Measurements from ENCODE around the gene PSENEN. TPM values are rescaled to one million over a fixed set of nuclear protein-coding genes. Genes with fewer than 3 reads are reported as not detected.
A peak's percentile ranks its signal among the peaks of the same experiment; 100 is the strongest.
"Not testable (repeated sequence)": the region's sequence is repeated elsewhere in the genome, so short reads cannot be mapped to it uniquely, and the experiment has no call there.

Gene PSENEN
- total RNA-seq, 4 donors from 2014 or later: 8.3 to 48.2 (median 40.6) TPM

DNA sequence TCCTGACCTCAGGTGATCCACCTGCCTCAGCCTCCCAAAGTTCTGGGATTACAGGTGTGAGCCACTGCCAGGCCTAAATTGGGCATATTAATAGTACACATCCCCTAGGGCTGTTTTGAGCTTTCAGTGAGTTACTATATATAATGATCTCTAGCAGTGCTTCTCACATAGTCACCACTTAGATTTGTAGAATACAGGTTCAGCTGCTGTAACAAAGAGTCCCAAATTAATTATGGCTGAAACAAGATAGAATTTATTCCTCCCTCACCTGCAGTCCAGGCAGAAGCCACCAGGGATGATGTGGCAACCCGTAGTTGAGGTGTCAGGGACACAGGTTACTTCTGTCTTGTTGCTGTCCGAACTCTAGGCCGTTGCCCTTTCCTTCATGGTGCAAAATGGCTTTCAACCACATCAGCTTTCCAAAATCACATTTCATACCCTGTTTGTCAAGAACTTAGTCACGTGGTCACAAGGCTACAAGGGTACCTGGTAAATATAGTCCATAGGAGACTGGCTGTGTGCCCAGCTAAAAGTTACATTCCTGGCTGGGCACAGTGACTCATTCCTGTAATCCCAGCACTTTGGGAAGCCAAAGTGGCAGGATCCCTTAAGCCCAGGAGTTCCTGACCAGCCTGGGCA, 15.4 kb downstream of the PSENEN start:
- DNase-seq: no peak
- Histone ChIP-seq H3K4me3 (no peak overlapping the region), H3K36me3 (peaks cover 0 to 40% (median 0%) of the 10 kb centered on the region in 3 donors), H3K9me3 (no peaks in the 10 kb centered on the region), H3K27ac (no peak overlapping the region), H3K4me1 (peaks cover 4 to 29% (median 11%) of the 10 kb centered on the region in 4 donors), H3K27me3 (no peaks in the 10 kb centered on the region)
- TF ChIP-seq, protein P1, sequence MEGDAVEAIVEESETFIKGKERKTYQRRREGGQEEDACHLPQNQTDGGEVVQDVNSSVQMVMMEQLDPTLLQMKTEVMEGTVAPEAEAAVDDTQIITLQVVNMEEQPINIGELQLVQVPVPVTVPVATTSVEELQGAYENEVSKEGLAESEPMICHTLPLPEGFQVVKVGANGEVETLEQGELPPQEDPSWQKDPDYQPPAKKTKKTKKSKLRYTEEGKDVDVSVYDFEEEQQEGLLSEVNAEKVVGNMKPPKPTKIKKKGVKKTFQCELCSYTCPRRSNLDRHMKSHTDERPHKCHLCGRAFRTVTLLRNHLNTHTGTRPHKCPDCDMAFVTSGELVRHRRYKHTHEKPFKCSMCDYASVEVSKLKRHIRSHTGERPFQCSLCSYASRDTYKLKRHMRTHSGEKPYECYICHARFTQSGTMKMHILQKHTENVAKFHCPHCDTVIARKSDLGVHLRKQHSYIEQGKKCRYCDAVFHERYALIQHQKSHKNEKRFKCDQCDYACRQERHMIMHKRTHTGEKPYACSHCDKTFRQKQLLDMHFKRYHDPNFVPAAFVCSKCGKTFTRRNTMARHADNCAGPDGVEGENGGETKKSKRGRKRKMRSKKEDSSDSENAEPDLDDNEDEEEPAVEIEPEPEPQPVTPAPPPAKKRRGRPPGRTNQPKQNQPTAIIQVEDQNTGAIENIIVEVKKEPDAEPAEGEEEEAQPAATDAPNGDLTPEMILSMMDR (IDR thresholded peaks at IDR 0.05): no peak

DNA sequence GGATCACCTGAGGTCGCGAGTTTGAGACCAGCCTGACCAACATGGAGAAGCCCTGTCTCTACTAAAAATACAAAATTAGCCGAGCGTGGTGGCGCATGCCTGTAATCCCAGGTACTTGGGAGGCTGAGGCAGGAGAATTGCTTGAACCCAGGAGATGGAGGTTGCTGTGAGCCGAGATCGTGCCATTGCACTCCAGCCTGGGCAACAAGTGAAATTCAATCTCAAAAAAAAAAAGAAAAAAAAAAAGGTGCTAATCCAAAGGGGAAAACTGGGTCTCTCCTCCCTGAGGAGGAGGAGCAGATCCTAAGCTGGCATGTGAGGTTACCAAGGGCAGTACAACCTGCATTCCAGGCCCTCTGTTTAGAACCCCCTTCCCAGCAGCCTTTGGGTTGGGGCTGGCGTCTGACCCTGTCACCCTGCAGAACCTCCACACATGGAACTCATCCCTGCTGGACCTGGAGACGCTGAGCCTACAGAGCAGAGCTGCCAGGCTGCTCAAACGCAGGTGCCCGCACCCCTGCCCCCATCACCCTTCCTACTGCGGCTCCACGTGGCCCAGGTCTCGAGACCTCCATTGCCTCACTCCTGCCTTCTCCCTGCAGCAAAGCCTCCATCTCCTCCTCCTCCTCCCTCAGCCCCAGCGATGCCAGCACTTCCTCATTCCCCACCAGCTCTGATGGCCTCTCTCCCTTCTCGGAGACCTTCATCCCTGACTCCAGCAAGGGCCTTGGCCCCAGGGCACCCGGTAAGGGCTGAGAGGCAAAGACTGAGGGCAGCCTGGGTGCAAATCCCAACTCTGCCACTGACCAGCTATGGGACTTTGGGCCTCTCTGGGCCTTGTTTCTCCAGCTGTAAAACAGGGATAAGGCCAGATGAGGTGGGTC, 19.2 kb downstream of the PSENEN start:
- Histone ChIP-seq H3K27me3 (no peaks in the 10 kb centered on the region), H3K4me3 (no peak overlapping the region), H3K9me3 (no peaks in the 10 kb centered on the region), H3K36me3 (peaks cover 0 to 40% (median 0%) of the 10 kb centered on the region in 3 donors), H3K27ac (no peak overlapping the region), H3K4me1 (no peaks in the 10 kb centered on the region)
- peak in 1 of 3 donors; percentile 45 for DNase-seq
- TF ChIP-seq, protein P1 (IDR thresholded peaks at IDR 0.05): no peak
- no peak for TF ChIP-seq POLR2A (IDR thresholded peaks at IDR 0.05)

DNA sequence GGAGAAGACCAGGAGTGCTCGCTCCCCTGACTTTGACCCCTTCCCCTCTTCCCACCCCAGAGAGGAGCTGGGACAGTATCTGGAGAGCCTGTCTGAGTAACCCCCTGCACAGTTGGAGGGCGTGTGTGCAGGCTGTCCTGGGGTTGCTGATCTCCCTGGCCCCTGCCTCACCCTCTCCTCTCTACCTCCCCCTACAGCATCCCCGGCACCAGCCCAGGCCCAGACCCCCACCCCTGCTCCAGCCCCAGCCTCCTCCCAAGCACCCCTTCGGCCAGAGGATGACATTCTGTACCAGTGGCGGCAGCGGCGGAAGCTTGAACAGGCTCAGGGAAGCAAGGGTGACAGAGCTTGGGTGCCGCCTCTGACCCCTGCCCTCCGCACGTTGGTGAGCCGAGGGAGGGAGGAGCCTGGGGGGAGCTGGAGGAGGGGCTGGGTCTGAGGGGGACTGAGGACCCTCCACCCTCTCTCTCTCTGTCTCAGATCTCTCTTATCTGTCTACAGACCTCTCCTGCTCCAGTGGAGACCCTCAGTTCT, 21.2 kb downstream of the PSENEN start:
- Histone ChIP-seq H3K27ac (no peak overlapping the region), H3K4me3 (no peak overlapping the region), H3K27me3 (no peaks in the 10 kb centered on the region), H3K36me3 (peaks cover 0 to 29% (median 0%) of the 10 kb centered on the region in 3 donors), H3K4me1 (no peaks in the 10 kb centered on the region), H3K9me3 (no peaks in the 10 kb centered on the region)
- peak in 1 of 3 donors; percentile 35 for DNase-seq
- TF ChIP-seq POLR2A (IDR thresholded peaks at IDR 0.05): no peak
- TF ChIP-seq, protein P1 (IDR thresholded peaks at IDR 0.05): no peak

DNA sequence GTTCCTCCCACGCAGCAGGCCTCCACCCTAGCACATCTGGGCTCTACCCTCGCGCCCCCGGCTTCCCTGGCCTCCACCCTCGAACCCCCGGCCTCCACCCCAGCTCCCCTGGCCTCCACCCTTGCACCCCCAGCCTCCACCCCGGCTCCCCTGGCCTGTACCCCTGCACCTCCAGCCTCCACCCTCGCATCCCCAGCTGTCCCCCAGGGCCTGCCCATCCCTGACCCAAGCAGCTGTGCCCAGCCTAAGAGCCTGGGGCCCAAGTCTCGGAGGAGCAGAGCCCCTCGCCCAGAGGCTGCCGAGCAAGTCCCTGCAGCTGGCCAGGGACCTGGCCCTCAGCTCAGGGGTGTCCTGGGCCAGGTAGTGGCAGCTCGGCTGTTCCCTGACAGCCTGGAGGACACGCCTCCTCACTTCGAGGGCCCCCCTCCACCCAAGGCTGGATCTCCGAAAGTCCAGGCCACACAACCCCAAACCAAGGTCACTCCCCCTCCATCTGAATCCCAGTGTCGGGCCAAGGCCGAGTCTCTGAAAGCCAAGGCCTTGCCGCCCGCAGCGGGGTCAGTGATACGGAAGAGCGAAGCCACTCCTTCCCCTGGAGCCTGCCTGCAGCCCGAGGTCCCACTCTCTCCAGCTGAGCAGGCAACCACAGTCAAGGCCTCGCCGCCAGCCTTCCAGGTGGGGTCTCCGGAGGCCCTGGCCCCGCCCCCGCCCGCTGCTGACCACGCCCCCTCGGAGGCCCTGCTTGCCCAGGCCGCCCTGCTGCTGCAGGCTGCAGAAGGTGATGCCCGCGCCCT, 22.0 kb downstream of the PSENEN start:
- Histone ChIP-seq H3K27ac (no peak overlapping the region), H3K36me3 (peaks cover 0 to 22% (median 0%) of the 10 kb centered on the region in 3 donors), H3K9me3 (no peaks in the 10 kb centered on the region), H3K4me3 (no peak overlapping the region), H3K4me1 (no peaks in the 10 kb centered on the region), H3K27me3 (no peaks in the 10 kb centered on the region)
- TF ChIP-seq, protein P1 (IDR thresholded peaks at IDR 0.05): no peak
- TF ChIP-seq POLR2A (IDR thresholded peaks at IDR 0.05): no peak
- DNase-seq: no peak

DNA sequence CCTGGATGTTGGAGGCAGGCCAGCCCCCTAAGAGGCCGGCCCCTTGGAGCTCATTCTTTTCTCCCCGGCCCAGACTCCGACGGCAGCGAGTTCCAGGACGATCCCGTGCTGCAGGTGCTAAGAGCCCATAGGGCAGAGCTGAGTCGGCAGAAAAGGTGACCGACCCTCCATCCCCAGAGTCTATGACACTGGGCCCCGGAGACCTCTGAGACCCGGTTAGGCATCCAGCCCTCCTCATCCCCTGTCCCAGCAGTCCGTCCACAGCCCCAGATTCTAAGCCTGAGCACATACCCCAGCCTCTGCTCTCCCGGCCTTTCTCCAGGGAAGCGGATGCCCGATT, 22.6 kb downstream of the PSENEN start:
- TF ChIP-seq POLR2A (IDR thresholded peaks at IDR 0.05): no peak
- TF ChIP-seq, protein P1 (IDR thresholded peaks at IDR 0.05): no peak
- no peaks in the 10 kb centered on the region for H3K27me3 ChIP-seq
- H3K4me3 ChIP-seq: no peak overlapping the region
- H3K36me3 ChIP-seq: peaks cover 0 to 22% (median 0%) of the 10 kb centered on the region in 3 donors
- no peak overlapping the region for H3K27ac ChIP-seq
- DNase-seq: no peak
- H3K9me3 ChIP-seq: no peaks in the 10 kb centered on the region
- no peaks in the 10 kb centered on the region for H3K4me1 ChIP-seq

DNA sequence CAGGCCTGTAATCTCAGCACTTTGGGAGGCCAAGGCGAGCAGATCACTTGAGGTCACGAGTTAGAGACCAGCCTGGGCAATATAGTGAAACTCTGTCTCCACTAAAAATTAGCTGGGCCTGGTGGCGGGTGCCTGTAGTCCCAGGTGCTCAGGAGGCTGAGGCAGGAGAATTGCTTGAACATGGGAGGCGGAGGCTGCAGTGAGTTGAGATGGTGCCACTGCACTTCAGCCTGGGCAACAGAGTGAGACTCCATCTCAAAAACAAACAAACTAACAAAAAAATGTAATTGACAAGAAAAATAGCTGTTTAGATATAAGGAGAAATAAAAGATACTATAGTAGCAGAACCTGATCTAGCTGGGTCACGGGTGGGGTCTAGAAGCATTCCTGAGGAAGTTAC, 26.9 kb downstream of the PSENEN start:
- not testable (repeated sequence) for DNase-seq, H3K27me3 ChIP-seq, H3K4me3 ChIP-seq

More for the DNA sequence above, 26.9 kb downstream of the PSENEN start:
- not testable (repeated sequence) for H3K36me3 ChIP-seq, H3K9me3 ChIP-seq, H3K27ac ChIP-seq
- peaks cover 0 to 15% (median 5%) of the 10 kb centered on the region in 4 donors for H3K4me1 ChIP-seq

Data from Peyer's patch (tissue), 4 donors.